ENCODE results near the gene MMP24.
A peak's percentile ranks its signal among the peaks of the same experiment; 100 is the strongest.
"Not testable (repeated sequence)": the region's sequence is repeated elsewhere in the genome, so short reads cannot be mapped to it uniquely, and the experiment has no call there.

MMP24 gene

DNA sequence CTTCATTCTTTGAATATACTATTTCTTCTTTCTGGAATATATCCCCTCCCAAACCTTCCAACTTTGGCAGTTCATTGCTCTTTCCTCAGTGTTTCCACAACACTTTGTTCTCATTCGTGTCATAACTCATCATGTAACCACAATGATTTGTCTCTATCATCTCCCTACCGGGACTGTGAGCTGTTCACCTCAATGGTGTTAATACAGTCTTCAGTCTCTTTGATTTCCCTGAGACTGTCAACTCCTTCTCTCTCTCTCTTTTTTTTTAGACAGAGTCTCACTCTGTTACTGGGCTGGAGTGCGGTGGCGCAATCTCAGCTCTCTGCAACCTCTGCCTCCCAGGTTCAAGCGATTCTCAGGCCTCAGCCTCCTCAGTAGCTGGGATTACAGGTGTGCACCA is 2.5 kb upstream of the MMP24 start:
- no peak for DNase-seq

DNA sequence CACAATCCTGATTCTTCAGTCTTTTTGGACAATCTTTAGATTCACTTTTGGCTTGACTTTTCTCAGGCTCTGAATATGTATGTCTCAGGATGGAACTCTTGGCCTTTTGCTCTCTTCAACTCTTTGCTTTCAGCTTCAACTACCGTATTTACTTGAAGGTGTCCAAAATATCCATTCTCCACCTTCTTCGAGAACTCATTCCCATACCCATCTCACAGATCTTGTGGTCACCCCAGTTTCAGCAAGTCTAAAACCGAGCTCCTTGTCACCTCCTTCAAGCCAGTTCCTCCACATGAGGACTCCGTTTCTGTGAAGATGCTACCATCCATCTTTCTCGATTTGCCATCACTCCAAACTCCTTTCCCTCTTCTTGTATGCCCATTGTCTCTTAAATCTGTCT is 2.0 kb upstream of the MMP24 start:
- DNase-seq = no peak

DNA sequence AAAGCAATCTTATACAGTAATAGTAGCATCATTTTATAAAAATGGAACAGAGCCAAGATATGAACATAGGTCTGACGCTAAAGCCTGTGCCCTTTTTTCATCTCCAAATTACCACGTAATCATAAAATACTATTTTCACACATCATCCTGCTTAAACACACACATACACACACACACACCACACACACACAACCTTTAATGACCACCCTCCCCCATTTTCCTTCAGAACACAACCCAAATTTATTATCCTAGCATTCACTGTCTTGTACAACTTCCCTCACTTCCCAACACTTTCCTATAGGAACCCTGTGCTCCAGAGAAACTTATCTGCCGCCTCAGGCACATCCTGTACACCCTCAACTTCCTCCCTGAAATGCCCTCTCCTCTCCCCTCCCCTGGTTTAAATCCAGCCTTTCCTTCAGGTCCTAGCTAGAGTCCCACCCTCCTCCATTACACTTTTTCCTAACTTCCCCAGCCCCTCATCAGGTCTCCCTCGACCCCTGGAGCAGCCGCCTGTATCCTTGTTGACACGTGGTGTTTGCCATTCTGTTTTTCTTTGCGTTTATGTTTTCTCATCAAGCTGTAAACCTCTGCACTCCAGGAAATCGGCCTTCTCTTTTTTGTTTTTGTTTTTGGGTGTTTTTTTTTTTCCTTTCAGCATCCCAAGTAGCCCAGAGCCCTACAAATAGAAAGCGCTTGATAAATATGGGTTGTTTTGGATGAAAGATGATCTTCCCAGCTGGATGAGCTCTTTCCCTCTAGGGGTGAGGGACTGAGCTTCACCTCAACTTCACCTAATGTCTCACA is 968 bp upstream of the MMP24 start:
- no peak for DNase-seq

DNA sequence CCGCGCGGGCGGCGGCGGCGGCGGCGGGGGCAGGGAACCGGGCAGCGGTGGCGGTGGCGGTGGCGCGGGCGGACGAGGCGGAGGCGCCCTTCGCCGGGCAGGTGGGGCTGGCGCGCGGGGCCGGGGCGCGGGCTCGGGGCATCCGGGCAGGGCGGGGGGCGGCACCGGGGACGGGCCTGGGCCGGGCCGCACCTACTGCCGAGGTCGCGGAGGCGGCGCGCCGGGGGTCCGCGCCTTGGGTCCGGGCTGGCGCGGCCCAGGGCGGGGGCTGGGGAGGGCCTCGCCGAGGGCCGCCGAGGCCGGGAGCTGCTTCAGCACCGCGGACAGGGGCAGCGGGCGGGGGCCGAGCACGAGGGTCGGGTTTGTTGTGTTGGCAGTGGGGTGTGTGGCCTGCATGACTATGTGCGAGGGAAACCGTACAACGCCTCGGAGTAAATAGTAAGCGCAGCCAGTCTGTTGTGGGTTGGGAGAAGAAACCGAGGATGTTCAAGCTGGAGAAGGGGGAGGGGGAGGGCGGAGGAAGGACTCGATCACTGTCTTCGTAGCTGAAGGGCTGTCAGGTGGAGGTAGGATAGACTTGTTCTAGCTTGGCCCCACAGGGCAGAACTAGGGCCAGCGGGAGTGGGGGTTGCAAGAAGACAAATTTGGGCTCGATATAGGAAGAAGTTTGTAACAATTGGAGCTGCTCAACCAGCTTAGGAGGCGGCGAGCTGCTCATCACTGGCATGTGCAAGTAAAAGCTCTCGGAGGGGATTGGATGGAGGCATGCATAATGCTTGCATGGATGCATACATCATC is 593 bp downstream of the MMP24 start:
- no peak for DNase-seq

DNA sequence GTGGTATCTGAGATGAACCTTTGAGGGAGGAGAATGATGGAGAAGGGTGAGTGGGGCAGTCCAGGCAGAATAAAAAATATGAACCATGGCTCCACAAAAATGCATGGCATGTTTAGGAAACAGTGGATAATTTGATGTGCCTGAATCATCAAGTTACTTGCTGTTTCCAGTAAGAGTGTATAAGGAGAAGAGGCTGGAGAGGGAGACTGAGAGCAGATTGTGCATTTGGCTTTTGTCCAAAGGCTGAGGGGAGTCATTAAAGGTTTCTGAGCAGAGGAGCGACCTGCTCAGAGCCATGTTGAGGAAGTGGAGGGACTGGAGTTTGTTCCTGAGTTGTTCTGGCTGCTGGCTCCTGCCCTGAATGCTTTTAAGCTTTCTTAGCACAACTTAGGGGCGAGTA is 6.1 kb downstream of the MMP24 start:
- peak; percentile 84 for DNase-seq

DNA sequence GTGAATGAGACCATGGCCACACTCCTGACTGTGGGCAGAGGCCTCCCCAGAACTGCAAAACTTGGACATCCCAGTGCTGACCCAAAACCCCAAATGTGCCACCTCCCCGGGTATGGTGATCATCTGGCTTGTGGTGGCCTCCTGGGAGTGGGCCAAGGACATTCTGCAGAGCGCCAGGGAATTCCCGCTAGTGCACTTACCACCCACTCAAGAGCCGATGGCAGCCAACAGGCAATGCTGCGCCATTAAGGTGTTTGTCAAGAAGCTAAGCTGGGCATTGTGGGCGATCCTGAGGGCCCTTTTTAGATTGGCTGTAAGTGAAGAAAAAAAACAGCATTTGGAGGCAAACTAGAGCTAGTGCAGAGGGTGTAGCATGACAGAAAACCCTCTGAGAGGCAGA is 9.4 kb downstream of the MMP24 start:
- no peak for DNase-seq

DNA sequence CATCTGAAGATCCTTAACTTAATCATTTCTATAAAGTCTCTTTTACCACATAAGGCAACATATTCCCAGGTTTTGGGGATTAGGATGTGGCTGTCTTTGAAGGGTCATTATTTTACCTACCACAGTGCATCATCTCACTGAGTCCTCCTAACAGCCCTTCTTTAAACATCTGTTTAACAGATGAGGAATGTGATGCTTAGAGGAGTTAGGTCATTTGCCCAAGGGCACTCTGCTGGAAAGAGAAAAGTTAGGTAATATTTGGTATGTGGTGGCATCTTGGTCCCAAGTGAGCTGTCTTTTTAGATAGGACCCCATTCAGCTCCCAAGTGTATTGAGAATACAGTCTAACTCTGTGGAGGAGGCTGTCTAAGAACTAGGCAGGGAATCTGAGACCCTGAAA is 11.0 kb downstream of the MMP24 start:
- no peak for DNase-seq

DNA sequence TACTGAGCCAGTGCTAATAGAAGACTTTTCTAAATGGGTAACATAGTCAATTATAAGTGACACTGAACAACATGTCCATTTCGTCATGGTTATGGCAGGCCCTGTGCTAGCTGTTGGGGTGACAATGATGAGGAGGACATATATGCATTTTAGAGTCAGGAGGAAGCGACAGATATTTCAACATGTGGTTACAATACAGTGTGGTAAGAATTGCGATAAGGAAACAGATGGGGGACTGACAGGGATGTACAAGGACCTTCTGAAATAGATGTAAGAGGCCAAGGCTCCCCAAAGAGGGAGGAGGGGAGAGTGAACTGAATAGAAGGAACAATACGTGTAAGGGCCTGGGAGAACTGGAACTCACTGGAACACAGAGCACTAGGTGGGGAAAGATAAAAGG is 11.7 kb downstream of the MMP24 start:
- DNase-seq = no peak

DNA sequence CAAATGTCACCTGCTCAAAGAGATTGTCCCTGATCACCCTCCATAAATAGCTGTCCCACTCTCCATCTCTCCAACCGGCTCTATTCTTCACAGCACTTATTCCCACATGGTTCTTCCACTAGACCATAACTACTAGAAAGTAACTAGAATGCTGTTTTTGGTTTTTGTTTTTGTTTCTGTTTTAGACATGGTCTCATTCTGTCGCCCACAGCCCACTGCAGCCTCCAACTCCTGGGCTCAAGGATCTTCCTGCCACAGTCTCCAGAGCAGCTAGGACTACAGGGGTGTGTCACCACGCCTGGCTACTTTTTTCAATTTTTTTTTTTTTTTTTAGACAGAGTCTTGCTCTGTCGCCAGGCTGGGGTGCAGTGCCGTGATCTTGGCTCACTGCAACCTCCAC is 12.2 kb downstream of the MMP24 start:
- no peak for DNase-seq

DNA sequence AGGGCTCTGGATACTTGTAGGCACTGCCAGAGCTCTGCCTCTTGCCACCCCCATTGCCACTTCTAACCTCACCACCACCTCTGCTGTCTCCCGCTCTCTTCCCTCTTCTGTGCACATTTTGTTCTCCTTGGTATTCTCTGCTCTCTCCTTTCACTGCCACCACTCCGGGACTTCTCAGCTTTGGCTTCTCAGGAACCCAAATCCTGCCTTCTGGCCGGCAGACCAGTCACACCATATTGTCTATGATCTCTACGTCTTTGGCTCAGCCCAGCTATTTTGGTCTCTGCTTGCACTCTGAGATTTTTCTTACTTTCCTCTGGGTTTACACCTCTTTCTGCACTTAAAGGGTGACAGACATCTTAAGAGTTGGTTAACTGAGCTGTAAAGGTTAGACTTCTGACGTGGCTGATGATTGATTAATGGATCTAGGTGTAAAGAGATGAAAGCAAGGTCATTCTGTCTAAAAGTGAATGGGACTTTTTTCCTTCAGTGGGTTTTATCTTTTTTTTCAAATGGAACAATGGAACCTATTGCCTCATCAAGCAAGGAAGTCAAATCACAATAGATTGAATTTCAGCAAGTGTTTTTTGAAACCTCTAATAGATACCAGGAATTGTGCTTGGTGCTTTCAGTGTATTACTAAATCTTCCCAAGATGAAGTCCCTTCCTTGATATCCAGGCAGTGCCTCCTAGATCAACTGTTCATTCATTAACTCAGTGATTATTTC is 13.8 kb downstream of the MMP24 start:
- no peak for DNase-seq

DNA sequence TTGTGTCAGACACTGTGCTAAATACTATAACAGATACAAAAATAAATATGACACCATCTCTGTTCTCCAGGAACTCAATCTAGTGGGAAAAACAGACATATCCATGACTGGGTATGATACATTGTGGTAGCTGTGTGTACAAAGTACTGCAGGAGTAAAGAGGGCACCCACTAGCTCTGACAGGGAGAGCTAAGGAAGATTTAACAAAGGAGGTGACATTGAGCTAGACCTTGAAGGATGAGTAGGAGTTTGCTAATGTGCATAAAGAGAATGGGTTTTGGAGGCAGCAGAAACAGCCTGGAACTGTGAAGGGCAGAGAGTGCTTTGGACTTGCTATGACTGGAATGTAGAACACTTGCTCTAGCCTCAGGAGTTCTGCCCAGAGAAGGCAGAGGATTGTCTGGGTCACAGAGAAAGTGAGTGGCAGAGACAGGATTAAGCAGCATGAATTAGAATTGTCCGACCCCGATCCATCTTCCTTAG is 14.4 kb downstream of the MMP24 start:
- DNase-seq = no peak

DNA sequence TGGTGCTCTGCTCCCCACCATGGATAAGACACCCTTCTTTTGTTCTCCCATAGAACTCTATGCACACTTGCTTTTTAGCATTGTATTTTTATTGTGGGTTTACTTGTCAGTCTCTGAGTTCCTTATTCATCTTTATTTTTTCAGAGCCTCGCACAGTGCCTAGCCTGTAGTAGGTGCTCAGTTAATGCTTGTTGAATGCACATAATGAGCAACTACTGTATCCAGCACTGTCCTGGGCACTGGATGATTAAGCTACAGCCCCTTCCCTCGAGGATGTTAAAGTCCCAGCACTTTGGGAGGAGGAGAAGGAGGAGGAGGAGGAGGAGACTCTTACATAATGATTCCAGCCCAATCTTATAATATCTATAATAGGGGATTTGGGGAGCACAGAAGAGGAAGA is 16.8 kb downstream of the MMP24 start:
- DNase-seq = no peak

DNA sequence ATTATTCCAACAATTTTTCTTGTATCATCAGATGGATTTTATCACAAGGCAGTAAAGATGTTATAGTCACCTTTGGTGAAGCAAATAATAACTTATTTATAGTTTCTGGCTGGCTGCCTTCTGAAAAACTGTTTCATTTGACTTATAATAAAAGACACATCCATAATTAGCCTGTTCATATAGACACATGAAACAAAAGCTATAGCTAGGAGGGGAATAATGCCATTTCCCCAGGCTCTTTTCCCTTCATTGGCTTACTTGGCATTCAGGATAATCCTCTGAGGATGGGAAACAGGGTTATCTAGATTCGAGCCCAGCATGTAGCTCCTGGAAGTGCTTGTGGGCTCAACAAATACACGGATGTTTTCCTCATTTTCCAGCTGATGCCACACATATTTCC is 17.5 kb downstream of the MMP24 start:
- no peak for DNase-seq

DNA sequence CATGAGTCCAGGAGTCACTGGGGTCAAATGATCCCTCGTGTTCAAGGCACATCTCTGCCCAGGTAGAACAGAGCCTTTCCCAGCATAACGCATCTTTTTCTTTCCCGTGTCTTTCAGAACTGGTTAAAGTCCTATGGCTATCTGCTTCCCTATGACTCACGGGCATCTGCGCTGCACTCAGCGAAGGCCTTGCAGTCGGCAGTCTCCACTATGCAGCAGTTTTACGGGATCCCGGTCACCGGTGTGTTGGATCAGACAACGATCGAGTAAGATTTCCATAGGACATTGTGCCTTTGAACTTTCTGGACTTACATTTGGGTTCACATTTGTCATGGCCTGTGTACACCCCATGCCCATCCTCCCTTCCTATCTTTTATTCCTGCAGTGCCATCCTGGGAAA is 20.2 kb downstream of the MMP24 start:
- no peak for DNase-seq

DNA sequence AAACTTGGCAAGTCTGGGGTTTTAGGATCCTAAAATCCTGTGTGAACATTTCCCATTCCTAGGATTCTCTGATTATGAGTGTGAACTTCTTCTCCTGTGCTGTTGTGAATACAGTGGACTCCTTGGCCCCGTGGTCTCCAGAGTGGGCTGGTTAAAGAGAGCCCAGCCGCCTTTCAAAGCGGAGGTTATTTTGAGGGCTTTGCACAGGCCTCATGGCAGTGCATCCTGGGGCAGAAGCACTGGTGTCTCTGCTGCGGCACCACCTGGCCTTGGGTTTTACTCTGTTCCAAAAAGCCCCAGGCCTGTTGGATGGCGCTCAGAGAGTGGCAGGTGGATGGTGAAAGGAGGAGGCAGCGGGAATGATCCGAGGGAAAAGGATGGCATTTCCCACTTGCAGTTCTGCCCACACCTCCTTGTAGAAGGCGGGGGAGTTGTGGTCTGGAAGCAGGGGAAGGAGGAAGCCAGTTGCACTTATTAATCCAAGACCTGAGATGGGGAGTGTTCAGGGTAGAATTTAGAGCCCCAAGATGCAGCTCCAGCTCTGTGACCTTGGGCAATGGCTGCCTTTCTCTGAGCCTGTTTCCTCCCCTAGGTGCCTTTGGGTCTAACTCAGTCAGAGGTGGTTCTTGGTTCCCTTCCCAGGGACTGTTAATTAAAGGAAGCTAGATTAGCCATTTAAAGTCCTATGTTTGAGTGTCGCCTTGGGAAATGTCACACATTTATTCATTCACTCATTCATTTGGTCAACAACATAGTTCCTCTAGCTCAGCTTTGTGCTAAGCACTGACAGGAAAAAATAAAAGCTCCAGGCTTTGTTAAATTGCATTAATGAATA is 22.4 kb downstream of the MMP24 start:
- peak; percentile 75 for DNase-seq

DNA sequence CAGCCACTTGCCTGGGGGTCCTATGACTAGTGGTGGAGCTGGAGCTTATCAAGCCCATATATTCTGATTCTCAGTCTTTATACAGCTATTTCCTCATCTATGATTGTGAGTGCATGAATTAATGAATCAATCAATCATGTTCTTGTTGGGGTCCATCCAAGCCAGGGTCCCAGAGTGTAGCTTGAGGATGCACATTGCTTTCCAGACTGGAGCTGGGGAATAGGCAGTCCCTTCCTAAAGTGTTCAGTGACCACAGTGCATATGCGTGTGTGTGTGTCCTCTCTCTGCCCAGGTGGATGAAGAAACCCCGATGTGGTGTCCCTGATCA is 25.1 kb downstream of the MMP24 start:
- no peak for DNase-seq

DNA sequence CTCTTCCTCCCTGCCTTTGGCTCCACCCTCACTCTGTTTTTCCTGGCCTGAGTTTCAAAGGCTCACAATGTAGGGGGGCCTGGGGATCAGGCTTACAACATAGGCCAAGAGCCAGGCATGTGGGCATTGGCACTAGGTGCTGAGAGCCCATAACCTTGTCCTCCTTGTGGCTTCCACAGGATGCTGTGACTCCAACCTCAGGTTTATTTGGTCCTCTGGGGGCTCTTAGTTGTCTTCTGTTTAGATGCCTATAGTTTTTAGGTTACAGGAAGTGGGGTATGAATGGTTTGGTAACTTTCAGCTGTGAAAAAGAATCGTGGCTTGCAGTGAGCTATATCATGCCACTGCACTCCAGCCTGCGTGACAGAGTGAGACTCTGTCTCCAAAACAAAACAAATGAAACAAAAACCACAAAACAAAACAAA is 25.6 kb downstream of the MMP24 start:
- no peak for DNase-seq

DNA sequence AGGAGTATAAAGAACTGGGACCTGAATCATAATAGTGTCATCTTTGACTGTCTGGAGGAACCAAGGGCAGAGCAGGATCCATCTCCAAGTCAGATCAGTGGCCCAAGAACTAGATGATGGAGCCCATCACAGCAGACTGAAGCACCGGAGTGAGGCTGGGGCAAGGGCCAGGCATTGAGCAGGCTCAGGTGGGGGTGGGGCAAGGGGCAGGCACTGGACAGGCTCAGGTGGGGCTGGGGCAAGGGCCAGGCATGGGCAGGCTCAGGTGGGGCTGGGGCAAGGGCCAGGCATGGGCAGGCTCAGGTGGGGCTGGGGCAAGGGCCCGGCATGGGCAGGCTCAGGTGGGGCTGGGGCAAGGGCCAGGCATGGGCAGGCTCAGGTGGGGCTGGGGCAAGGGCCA is 26.1 kb downstream of the MMP24 start:
- DNase-seq = not testable (repeated sequence)

DNA sequence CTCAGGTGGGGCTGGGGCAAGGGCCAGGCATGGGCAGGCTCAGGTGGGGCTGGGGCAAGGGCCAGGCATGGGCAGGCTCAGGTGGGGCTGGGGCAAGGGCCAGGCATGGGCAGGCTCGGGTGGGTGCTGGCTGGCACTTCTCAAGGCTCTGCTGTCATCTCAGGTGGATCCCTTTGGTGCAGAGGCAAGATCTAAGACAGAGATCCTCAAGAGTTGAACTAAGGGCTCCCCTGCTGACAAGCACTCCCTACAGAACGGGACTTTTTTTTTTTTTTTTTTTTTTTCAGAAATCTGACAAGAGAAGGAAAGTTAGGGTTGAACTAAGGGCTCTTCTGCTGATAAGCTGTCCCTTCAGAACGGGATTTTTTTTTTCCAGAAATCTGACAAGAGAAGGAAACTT is 26.5 kb downstream of the MMP24 start:
- no peak for DNase-seq

DNA sequence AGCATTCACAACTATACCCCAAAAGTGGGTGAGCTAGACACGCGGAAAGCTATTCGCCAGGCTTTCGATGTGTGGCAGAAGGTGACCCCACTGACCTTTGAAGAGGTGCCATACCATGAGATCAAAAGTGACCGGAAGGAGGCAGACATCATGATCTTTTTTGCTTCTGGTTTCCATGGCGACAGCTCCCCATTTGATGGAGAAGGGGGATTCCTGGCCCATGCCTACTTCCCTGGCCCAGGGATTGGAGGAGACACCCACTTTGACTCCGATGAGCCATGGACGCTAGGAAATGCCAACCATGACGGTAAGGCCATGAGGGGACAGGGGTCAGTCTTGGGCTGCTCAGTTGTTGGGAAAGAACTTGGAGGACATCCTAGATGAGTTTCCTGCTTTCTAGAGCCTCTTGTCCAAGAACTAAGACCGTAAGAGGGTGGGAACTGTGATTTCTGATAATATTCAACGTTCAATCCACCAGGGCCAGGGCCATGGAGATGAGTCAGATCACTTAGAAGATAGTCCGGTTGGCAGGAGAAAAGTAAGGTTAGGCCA is 28.0 kb downstream of the MMP24 start:
- no peak for DNase-seq

DNA sequence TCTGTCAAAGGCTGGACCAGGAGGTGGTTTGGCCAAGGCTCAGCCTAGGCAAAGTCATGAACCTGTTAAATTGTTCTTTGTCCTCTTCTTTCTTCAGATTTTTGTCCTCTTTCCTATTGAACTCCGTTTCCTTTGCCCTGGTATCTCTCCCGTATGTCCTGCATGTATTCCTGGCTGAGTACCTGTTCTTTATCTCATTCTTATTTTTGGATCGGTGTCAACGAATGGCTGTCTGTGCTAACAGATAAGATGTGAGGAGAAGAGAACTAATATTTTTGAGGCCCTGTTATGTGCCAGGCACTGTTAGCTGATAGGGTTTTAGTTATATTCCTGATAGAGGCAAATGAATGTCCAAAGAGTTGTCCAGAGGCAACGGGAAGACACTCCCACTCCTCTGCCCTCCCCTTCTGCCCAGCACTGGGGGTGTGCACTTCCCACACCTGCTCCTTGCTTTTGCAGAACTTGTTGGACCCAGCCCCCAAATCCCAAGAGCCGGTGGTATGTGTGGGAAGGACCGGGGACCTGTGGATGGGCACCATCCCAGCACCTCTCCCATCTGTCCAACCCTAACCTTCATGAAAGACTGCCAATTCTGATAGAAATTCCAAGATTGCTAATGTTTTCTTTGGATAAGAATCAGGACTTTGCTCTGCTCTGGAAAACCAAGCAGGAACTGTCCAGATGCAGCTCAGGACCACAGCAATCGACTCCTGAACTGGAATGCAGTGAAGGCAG is 30.9 kb downstream of the MMP24 start:
- DNase-seq = peak; percentile 98

DNA sequence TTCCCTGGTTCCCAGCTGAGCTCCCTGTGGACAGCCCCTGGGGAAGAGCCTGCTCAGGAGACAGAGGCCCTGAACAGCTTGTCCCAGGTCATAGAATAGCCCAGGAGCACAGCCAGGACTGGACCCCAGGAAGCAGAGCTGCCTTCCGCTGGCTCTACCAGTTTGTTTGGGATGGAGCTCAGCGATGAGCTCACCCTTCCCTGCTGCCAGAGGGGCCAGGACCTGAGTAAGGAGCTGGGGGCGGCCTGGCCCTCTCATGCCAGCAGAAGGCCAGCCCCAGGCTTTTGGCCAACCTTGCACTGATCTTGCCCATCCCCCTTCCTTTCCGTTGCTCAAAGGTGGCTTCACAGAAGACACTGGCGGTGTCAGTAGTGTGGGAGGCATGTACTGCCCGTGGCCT is 33.9 kb downstream of the MMP24 start:
- DNase-seq = no peak
